K562 (cell line): ENCODE measurements around the gene RET. TPM values are rescaled to one million over a fixed set of nuclear protein-coding genes. Genes with fewer than 3 reads are reported as not detected.

Experiments used
- ATAC-seq: fragments of 200-7000 bp; cut with Tn5 transposase; 3 replicates; pipeline ENCODE4 v1.9.1; 2020; ENCODE audit warnings: moderate library complexity
- BruUV-seq: library from RNA; stranded (reverse); fragments of 400-500 nt; replicated peaks from 2 replicates; lab custom pipeline; 2021; lab: Mats Ljungman, UMichigan
- CTCF ChIA-PET: fragments of 300-600 bp; formaldehyde crosslinking; extraction: SDS; loops from one replicate; lab custom pipeline; 2021; ENCODE audit warnings: low intra/inter-chr PET ratio; lab: Yijun Ruan, JAX
- POLR2A ChIA-PET: fragments of 300-600, 350-650 bp; sonication (Branson Sonifier 250); formaldehyde crosslinking; extraction: SDS; loops from one replicate; lab custom pipeline; 2021; ENCODE audit warnings: antibody characterized with exemption, inconsistent platforms; lab: Yijun Ruan, JAX
- DNase-seq, 4 experiments: peaks; one replicate each; pipeline versions ENCODE4 v3.0.0 to v3.0.0-alpha.2; 2011 to 2018; ENCODE audit warnings: low spot score in 3 of 4, mixed read lengths in 3 of 4; ENCODE audit errors: extremely low read depth in 1 of 4
- FAIRE-seq: peaks from 2 replicates; lab custom pipeline; 2011; peaks lifted over from hg19 to GRCh38; lab: Jason Lieb, UNC
- H2AFZ ChIP-seq: 2 replicates; pipeline ENCODE4 v1.6.0; 2011; ENCODE audit warnings: low read depth, low read length, control low read depth, inconsistent platforms
- H3K27ac ChIP-seq: fragments of 200-600 bp; 3 replicates; pipeline ENCODE4 v1.8.0; 2011; ENCODE audit warnings: low read depth, mild to moderate bottlenecking, control low read depth, inconsistent platforms, low read length, moderate library complexity, mixed read lengths; ENCODE audit errors: extremely low read depth
- H3K27me3 ChIP-seq, 2 experiments: fragments of 300-600 bp in 1 of 2; 2 replicates in 1 of 2; 3 replicates in 1 of 2; pipeline versions ENCODE4 v1.6.0 to v1.8.0; 2011; ENCODE audit warnings: inconsistent platforms in 2 of 2, low read length in 2 of 2, mild to moderate bottlenecking in 1 of 2, mixed read lengths in 1 of 2, moderate library complexity in 1 of 2; ENCODE audit not compliant: control insufficient read depth in 2 of 2, insufficient read depth in 2 of 2
- H3K36me3 ChIP-seq: fragments of 300-600 bp; 3 replicates; pipeline ENCODE4 v1.8.0; 2011; ENCODE audit warnings: mild to moderate bottlenecking, low read length, inconsistent platforms; ENCODE audit not compliant: control insufficient read depth, insufficient read depth
- H3K4me1 ChIP-seq, 2 experiments: fragments of 200-600 bp in 1 of 2; replicated peaks in 1 of 2; 2 replicates in 1 of 2; 3 replicates in 1 of 2; pipeline versions ENCODE4 v1.5.1 to v1.8.0; 2011; ENCODE audit warnings: inconsistent platforms in 2 of 2, low read length in 2 of 2, mild to moderate bottlenecking in 1 of 2, mixed read lengths in 1 of 2, moderate library complexity in 1 of 2; ENCODE audit not compliant: control insufficient read depth in 2 of 2, insufficient read depth in 2 of 2
- H3K4me2 ChIP-seq: 2 replicates; pipeline ENCODE4 v1.6.1; 2011; ENCODE audit warnings: low read length, control low read depth, inconsistent platforms, mixed read lengths; ENCODE audit not compliant: insufficient read depth
- H3K4me3 ChIP-seq: fragments of 200-600 bp; sonication (generic), shearing (Covaris generic); 2 replicates; pipeline ENCODE4 v1.5.1; 2016; ENCODE audit warnings: control low read depth, inconsistent platforms
- H3K79me2 ChIP-seq: fragments of 200-600 bp; 3 replicates; pipeline ENCODE4 v1.8.0; 2011; ENCODE audit warnings: low read length, inconsistent platforms; ENCODE audit not compliant: control insufficient read depth, insufficient read depth
- H3K9ac ChIP-seq, 2 experiments: 2 replicates each; pipeline versions ENCODE4 v1.6.0 to v1.6.1; 2011; ENCODE audit warnings: low read depth in 2 of 2, low read length in 2 of 2, control low read depth in 1 of 2, inconsistent platforms in 1 of 2, mild to moderate bottlenecking in 1 of 2, mixed read lengths in 1 of 2; ENCODE audit not compliant: insufficient read depth in 1 of 2
- H3K9me1 ChIP-seq: one replicate; pipeline ENCODE4 v1.6.0; 2011; ENCODE audit warnings: inconsistent platforms, mild to moderate bottlenecking, low read length, moderate library complexity; ENCODE audit not compliant: control insufficient read depth, insufficient read depth
- H3K9me3 ChIP-seq: replicated peaks from 2 replicates; pipeline ENCODE4 v1.5.1; 2011; ENCODE audit warnings: low read depth, low read length, inconsistent platforms; ENCODE audit not compliant: control insufficient read depth, insufficient read depth
- H4K20me1 ChIP-seq: replicated peaks from 2 replicates; pipeline ENCODE4 v1.6.1; 2011; ENCODE audit warnings: low read length, inconsistent platforms, mixed read lengths; ENCODE audit not compliant: control insufficient read depth, insufficient read depth
- ARNT ChIP-seq, 2 experiments: fragments of 450-650 bp; IDR thresholded peaks; 2 replicates each; pipeline ENCODE4 v1.6.1; 2016; ENCODE audit warnings: mild to moderate bottlenecking in 1 of 2
- C11orf30 ChIP-seq: fragments of 450-650 bp; IDR thresholded peaks from 2 replicates; pipeline ENCODE4 v1.6.1; 2016; ENCODE audit warnings: low read depth, mild to moderate bottlenecking
- EHMT2 ChIP-seq: fragments of 450-650 bp; IDR thresholded peaks from 2 replicates; pipeline ENCODE4 v1.6.1; 2018; ENCODE audit warnings: antibody characterized with exemption
- ETS1 ChIP-seq: conservative IDR thresholded peaks from 2 replicates; pipeline ENCODE4 v1.6.1; 2011; ENCODE audit warnings: low read depth, mild to moderate bottlenecking, low read length; ENCODE audit not compliant: control insufficient read depth
- HMGN3 ChIP-seq: IDR thresholded peaks from 2 replicates; pipeline ENCODE4 v1.6.1; 2011; ENCODE audit warnings: borderline replicate concordance, low read depth, mild to moderate bottlenecking, mixed read lengths, low read length; ENCODE audit not compliant: insufficient read length; ENCODE audit errors: extremely low read depth
- ILF3 ChIP-seq: fragments of 450-650 bp; IDR thresholded peaks from 2 replicates; pipeline ENCODE4 v1.6.1; 2018; ENCODE audit warnings: antibody characterized with exemption, mild to moderate bottlenecking, moderate library complexity, borderline replicate concordance
- PCBP1 ChIP-seq: fragments of 200-400 bp; formaldehyde crosslinking; IDR thresholded peaks from 2 replicates; pipeline ENCODE4 v1.6.1; 2018; ENCODE audit warnings: mild to moderate bottlenecking, low read depth, low read length; ENCODE audit not compliant: poor library complexity, severe bottlenecking
- POLR3A ChIP-seq: IDR thresholded peaks from 2 replicates; pipeline ENCODE4 v1.6.1; 2011; ENCODE audit warnings: borderline replicate concordance, mild to moderate bottlenecking, moderate library complexity; ENCODE audit not compliant: insufficient read length, insufficient read depth; ENCODE audit errors: extremely low read depth
- TAL1 ChIP-seq: fragments of 450-650 bp; IDR thresholded peaks from 2 replicates; pipeline ENCODE4 v1.6.1; 2016; ENCODE audit warnings: mild to moderate bottlenecking
- ZBTB2 ChIP-seq: fragments of 450-650 bp; IDR thresholded peaks from 2 replicates; pipeline ENCODE4 v1.6.1; 2016; ENCODE audit warnings: antibody characterized with exemption
- ZNF41 ChIP-seq: fragments of 250-450 bp; sonication (Bioruptor Pico); conservative IDR thresholded peaks from 2 replicates; pipeline ENCODE4 v1.4.0; 2020; ENCODE audit warnings: mild to moderate bottlenecking
- WGBS: fragments of 100-300 bp; shearing (Covaris generic); methylation state at CpG from one replicate; pipeline ENCODE4 v1.1.6; 2016; ENCODE audit warnings: low coverage, mixed read lengths; ENCODE audit not compliant: insufficient coverage; ENCODE audit errors: missing lambda C conversion rate; 5-methylcytosine and 5-hydroxymethylcytosine counted together
- in situ Hi-C: fragments of 300-500 bp; cut with MboI; formaldehyde crosslinking; loops from 4 replicates; pipeline ENCODE4 v1.15.0; 2018; ENCODE audit warnings: inconsistent platforms, mixed read lengths
- intact Hi-C: fragments of 100-400 bp; cut with micrococcal nuclease; formaldehyde crosslinking; loops from 2 replicates; pipeline ENCODE4 v1.14.2; 2022
- polyA plus RNA-seq, 8 experiments: library from polyadenylated mRNA; depleted of rRNA in 4 of 8; stranded (reverse) in 5 of 8; unstranded in 3 of 8; fragments of >200 nt; fragmentation: Nextera tagmentation in 2 of 8; fragmentation: Illumina TruSeq in 1 of 8; extraction: Ambion mirVana in 2 of 8; extraction: Trizol in 1 of 8; gene quantifications; 2 replicates each; pipeline versions ENCODE4 v1.2.1 to v1.2.3, GENCODE V29; 2011 to 2014; ENCODE audit warnings: inconsistent platforms in 1 of 8, missing spikeins in 1 of 8
- total RNA-seq, 7 experiments: library from RNA; depleted of rRNA in 6 of 7; stranded (reverse); fragments of >200 nt in 6 of 7; fragmentation: Illumina TruSeq in 2 of 7; extraction: Trizol in 2 of 7; gene quantifications; 2 replicates each; pipeline versions ENCODE4 v1.2.1 to v1.2.3, GENCODE V29; 2011 to 2021; ENCODE audit warnings: low replicate concordance in 1 of 7

Gene RET
- total and polyA plus RNA-seq, 9 of the 15 experiments (the other 6 are each of a cell fraction or from before 2014, with no cell fraction given), result 0.04 to 0.05 TPM; not detected in 7

GRCh38 chr10:43131256-43131655, 54.4 kb downstream of the RET start:
- intact Hi-C loops (loop anchor here (10.0 kb wide), 2 partner anchors 214 to 334 kb away; no protein-coding TSS in a partner anchor), in situ Hi-C loops (no loop called here)
- no peak for FAIRE-seq
- H3K27ac ChIP-seq, result no peak overlapping the region
- no peaks in the 10 kb centered on the region for H4K20me1 ChIP-seq
- H3K4me3 ChIP-seq, result no peak overlapping the region
- H3K79me2 ChIP-seq, result no peaks in the 10 kb centered on the region
- no peak overlapping the region for H3K9ac ChIP-seq
- TF ChIP-seq ILF3 (no peak), ARNT (IDR thresholded peaks at IDR 0.05) (0 out of 4 replicates have a peak, but pooled peaks of 1 of the 2 experiments have one; percentile 24)
- TF ChIP-seq, all 486 proteins: peak for 1
- no TSS peak for BruUV-seq
- CTCF ChIA-PET, result no interaction called here
- Histone ChIP-seq H3K36me3 (no peaks in the 10 kb centered on the region), H2AFZ (no peak overlapping the region), H3K9me3 (no peaks in the 10 kb centered on the region), H3K4me1 (peaks cover 2 to 6% of the 10 kb centered on the region in 2 experiments; a peak in 2 of 5 replicates), H3K27me3 (peaks cover 34 to 42% of the 10 kb centered on the region in 2 experiments), H3K4me2 (no peak overlapping the region), H3K9me1 (no peaks in the 10 kb centered on the region)
- WGBS, result 3% methylated on average over 11 of the region's 11 CpGs
- DNase-seq, result peak in 1 of 4 experiments; percentile 6
- no peak for ATAC-seq
- POLR2A ChIA-PET, result no interaction called here

GRCh38 chr10:43131906-43132305, 55.0 kb downstream of the RET start:
- ChIA-PET POLR2A (no interaction called here), CTCF (no interaction called here)
- intact Hi-C loops (loop anchor here (10.0 kb wide), 2 partner anchors 213 to 333 kb away; no protein-coding TSS in a partner anchor), in situ Hi-C loops (no loop called here)
- no peak overlapping the region for H3K4me2 ChIP-seq
- H3K27ac ChIP-seq, result no peak overlapping the region
- FAIRE-seq (no peak), DNase-seq (peak in 1 of 4 experiments; percentile 3), ATAC-seq (no peak; the same call in 2 of the 3 replicates)
- no TSS peak for BruUV-seq
- H3K9me1 ChIP-seq, result no peaks in the 10 kb centered on the region
- peaks cover 28 to 38% of the 10 kb centered on the region in 2 experiments for H3K27me3 ChIP-seq
- 1% methylated on average over 6 of the region's 6 CpGs for WGBS
- H2AFZ ChIP-seq, result no peak overlapping the region
- no peak overlapping the region for H3K4me3 ChIP-seq
- H4K20me1 ChIP-seq, result no peaks in the 10 kb centered on the region
- no peaks in the 10 kb centered on the region for H3K79me2 ChIP-seq
- TF ChIP-seq POLR3A (no peak), PCBP1 (no peak), ZNF41 (no peak), EHMT2 (no peak), TAL1 (no peak), ETS1 (no peak), C11orf30 (no peak), ZBTB2 (no peak), HMGN3 (no peak)
- peaks cover 2 to 6% of the 10 kb centered on the region in 2 experiments; a peak in 2 of 5 replicates for H3K4me1 ChIP-seq
- H3K9me3 ChIP-seq, result no peaks in the 10 kb centered on the region
- H3K36me3 ChIP-seq, result no peaks in the 10 kb centered on the region
- H3K9ac ChIP-seq, result no peak overlapping the region
